ENCODE results near the gene TBC1D1.

GRCh38 chr4:38015886-38016515 is 125.1 kb downstream of the TBC1D1 start:
- TF ChIP-seq YY1 (IDR thresholded peaks at IDR 0.05; ENCODE audit: insufficient read depth, insufficient read length) (no peak), ZNF274 (IDR thresholded peaks at IDR 0.05; ENCODE audit: low read depth, low read length) (no peak)
